GM19397 (cell line): ENCODE measurements around the gene MAD1L1.

ENCODE experiments used
- ATAC-seq: cut with Tn5 transposase; IDR thresholded peaks from one replicate; pipeline ENCODE4 v1.9.1; 2021; ENCODE audit warnings: mild to moderate bottlenecking, moderate library complexity; ENCODE audit not compliant: unreplicated experiment

MAD1L1 gene

GRCh38 chr7:2143981-2144595 is 88.7 kb downstream of the MAD1L1 start:
- no peak for ATAC-seq

DNA sequence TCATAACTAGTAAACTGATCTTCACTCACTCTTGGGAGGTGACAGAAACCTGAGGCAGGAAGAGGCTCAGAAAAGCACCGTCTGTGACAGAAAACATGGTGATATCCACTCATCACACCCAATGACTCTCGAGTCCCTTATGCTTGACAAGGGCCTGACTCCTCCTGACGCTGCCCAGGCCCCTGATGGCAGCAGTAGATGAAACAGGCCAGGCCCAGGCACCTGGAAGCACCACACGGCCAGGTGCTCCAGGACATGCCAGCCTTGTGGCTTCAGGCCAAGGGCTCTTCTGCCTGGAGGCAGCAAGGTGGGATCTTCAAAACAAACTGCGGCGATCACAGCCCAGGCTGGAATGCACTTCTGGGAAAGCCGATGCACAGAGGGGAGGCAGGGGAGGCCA is 89.3 kb downstream of the MAD1L1 start:
- no peak for ATAC-seq

DNA sequence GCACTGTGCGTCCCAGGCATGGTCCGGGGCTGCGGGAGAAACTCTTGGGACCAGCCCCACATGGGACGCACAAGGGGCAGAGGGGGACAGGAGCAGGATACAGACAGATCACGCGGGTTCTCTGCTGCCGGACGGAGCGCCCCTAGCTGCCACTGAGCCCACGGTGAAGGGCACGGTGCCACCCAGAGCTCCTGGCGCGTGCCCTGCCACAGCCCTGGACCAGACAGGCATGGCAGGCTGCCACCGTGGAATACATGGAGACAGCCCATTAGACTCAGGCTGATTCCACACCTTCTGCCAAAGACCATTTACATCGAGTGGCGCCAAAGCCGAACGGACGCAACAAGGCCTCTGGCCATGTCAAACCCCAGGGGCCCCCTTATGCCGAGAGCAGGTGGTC is 90.4 kb downstream of the MAD1L1 start:
- ATAC-seq: no peak

DNA sequence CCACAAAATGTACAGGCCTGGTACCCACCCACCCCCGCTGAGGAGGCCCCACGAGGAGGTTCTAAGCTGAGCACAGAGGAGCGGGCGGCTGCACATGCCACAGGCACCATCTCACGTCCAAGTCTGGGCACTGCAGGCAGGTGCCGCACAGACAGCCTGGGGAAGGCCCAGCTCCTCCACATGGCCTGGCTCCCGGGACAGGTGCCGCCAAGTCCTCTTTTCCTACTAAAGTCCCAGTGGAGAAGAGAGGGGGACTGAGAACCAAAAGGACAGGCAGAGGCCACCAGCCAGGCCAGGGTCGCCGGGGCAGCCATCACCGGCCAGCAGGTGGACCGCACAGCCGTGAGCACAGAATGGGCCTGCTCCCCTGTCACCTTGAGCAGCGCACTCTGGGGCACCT is 91.1 kb downstream of the MAD1L1 start:
- ATAC-seq: no peak

- ATAC-seq: no peak
Measured at GRCh38 chr7:2141021-2141410, 91.7 kb downstream of the MAD1L1 start.

GRCh38 chr7:2140216-2141020 is 92.3 kb downstream of the MAD1L1 start:
- ATAC-seq: no peak

DNA sequence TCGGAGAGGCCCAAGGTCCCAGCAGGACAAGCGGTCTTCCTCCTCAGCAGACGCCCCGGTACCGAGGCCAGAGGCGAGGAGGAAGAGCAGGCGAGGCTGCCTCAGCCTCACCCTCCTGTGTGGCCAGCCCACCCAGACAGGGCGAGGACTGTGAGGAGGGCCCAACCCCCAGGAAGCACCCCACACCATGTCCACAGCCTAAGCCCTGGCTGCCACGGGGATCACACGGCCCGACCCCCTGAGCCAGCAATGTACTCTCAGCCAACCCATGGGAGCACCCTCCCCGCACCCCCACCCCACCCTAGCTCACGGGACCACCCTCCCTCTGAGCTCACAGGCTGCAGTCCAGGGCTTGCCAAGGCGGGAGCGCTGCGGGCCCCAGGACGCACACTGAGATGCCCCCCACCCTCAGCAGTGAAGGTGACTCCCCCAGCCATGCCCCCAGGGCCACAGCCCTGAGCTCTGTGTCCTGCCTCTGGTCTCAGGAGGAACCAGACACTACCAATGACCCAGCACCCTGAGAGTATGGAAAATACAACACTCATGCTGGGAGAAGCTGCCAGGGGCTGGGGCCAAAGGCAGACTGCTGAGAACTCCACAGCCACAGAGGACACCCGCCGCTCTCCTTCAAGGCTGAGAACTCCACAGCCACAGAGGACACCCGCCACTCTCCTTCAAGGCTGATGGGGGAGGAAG is 93.6 kb downstream of the MAD1L1 start:
- ATAC-seq: no peak

DNA sequence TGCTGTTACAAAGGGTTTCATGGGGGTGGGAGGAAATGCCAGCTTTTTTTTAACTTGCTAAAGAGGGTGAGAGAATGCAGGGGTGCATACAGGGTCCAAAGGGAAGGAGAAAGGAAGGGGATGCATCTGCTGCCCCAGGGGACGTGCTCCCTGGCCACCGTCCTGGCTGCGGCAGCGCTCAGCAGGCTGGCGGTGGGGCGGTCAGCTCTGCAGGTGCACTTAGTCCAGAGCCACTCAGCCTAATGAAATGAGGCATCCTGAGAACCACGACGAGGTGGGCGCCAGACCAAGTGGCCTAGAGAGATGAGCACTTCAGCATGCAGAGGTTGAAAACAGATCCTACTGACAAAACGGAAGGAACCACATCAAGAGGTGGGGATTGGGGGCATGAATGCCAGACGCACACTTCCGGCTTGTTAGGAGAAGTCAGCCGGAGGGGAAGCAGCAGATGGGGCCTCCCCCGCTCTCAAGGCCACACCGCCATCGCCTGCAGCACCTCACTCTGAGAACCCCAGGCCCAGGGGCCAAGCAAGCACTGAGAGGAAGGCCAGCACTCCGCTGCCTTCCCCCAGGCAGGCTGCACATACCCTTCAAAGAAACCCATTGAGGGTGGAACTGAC is 94.5 kb downstream of the MAD1L1 start:
- ATAC-seq: no peak

DNA sequence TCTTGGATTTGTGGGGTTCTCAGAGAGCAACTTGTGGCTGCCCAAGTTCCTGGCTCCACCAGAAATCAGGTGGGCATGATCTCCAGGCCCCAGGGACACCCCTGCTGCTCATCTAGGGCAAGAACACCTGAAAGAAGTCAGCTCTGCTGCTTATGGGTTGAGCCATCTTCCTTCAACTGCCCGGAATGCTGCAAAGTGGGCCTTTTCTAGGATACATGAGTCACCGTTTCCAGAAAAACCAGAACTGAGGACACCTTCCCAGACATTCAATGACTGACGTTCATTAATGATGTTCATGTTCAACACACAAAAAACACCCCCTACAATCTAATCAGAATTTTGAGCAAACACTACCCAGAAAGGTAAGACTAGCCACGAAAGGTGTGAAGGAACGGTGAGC is 98.0 kb downstream of the MAD1L1 start:
- no peak for ATAC-seq

DNA sequence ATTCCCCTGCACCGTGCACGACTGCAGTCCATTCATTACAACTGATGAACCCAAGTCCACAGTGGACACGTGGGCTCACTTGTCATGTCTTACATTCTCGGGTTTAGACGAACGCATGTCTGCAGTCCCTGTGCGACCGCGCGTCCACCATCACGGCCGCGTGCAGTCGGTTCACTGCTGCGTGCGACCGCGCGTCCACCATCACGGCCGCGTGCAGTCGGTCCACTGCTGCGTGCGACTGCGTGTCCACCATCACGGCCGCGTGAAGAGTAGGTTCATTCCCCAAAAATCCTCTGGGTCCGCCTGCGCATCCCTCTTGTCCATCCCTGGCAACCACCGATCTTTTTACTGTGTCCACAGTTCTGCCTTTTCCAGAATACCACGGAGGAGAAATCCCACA is 100.5 kb downstream of the MAD1L1 start:
- ATAC-seq: no peak

GRCh38 chr7:2131800-2132199 is 100.9 kb downstream of the MAD1L1 start:
- no peak for ATAC-seq

GRCh38 chr7:2131341-2131740 is 101.4 kb downstream of the MAD1L1 start:
- no peak for ATAC-seq

DNA sequence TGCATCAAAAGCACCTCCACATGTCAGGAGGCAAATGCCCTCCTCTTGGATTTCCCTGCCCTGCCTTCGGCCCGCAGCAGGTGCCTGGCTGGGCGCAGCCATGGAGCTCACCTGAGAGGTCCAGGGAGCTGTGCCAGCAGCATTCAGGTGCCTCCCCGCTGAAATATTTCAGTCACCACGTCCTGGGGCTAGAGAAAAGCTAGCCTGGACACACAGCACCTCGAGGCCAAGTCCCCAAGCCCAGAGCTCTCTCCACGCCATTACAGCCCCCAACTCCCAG is 102.7 kb downstream of the MAD1L1 start:
- no peak for ATAC-seq

DNA sequence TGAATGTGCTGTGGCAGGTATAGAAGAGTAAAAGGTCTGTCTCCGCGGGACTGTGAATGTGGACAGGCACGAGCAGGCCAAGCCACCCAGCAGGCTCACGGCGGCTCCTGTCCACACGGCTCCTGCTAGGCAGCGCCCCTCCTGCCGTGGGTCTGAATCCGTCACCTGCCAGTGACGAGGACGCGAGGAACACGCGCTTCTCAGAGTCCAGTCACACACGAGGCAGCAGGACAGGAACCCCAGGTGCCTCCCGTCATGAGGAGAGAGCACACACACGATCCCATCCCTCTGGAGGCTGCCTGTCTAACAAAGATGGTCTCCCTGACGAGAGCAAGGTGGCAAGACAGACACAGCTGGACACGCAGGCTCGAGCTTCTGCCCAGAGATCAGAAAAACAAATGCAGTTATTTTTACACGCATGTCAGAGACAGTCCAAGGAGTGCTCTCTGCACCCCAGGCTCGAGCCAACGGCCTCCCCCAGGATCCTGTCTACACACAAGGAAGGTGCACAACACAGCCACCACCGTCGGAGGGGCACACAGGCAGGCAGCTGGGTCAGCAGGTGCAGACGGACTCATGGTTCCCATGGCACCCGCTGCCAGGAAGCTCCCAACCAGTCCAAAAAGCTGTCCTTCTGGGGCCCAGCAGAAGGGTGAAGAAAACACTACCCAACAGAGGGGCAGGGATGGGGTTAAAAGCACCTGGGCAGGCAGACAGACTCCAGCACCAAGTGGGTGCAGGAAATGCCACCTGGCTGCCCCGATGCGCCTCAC is 103.2 kb downstream of the MAD1L1 start:
- ATAC-seq: no peak

GRCh38 chr7:2128601-2129322 is 104.0 kb downstream of the MAD1L1 start:
- no peak for ATAC-seq

- ATAC-seq: no peak
Measured at GRCh38 chr7:2126621-2127020, 106.1 kb downstream of the MAD1L1 start.

DNA sequence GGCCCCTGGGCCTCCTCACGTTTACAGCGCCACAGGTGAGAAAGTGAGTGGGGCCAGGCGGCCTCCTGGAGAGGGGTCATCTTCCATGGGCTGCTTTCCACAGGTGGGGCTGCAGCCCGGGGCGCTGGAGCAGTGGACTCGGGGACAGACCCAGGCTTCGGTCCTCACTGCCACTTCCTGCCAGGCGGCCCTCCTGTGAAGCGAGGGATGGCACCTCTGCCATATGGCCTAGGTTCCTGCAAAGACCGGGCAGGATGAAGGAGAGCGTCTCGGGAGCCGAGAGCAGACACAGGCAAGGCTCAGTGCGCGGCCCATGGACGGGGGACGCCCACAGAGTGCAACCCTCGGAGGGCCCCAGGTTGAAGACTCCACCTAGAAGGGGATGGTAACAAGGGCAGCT is 106.8 kb downstream of the MAD1L1 start:
- no peak for ATAC-seq

GRCh38 chr7:2124604-2125345 is 108.0 kb downstream of the MAD1L1 start:
- no peak for ATAC-seq

GRCh38 chr7:2123916-2124315 is 108.8 kb downstream of the MAD1L1 start:
- no peak for ATAC-seq

GRCh38 chr7:2123360-2123759 is 109.4 kb downstream of the MAD1L1 start:
- ATAC-seq: no peak
